ENCODE data around the gene VMP1. TPM values are rescaled to one million over a fixed set of nuclear protein-coding genes. Genes with fewer than 3 reads are reported as not detected.

The VMP1 gene
- total and polyA plus RNA-seq, 2 donors (not counting 1 experiment from before 2014, with no cell fraction given): 125 to 235 TPM

GRCh38 chr17:59793205-59793604 is 85.8 kb downstream of the VMP1 start:
- H3K9ac ChIP-seq (ENCODE audit: insufficient read depth, low read length): no peak overlapping the region
- no peak for DNase-seq (ENCODE audit: low read depth in 2 of 2)
- H4K20me1 ChIP-seq (ENCODE audit: control insufficient read depth, extremely low read depth, insufficient read depth, low read length): no peaks in the 10 kb centered on the region
- no peak overlapping the region for H3K4me3 ChIP-seq (replicated peaks in 1 of 4; ENCODE audit: control extremely low read depth in 1 of 4, insufficient read depth in 1 of 4, low read depth in 3 of 4, low read length in 4 of 4)
- no peak overlapping the region for H3K4me2 ChIP-seq (ENCODE audit: extremely low read depth, insufficient read depth, low read length)
- no peak overlapping the region for H3K27ac ChIP-seq (ENCODE audit: insufficient read depth, low read length)
- H3K79me2 ChIP-seq (ENCODE audit: control insufficient read depth, insufficient read depth, low read length): no peaks in the 10 kb centered on the region
- TF ChIP-seq, protein P1, sequence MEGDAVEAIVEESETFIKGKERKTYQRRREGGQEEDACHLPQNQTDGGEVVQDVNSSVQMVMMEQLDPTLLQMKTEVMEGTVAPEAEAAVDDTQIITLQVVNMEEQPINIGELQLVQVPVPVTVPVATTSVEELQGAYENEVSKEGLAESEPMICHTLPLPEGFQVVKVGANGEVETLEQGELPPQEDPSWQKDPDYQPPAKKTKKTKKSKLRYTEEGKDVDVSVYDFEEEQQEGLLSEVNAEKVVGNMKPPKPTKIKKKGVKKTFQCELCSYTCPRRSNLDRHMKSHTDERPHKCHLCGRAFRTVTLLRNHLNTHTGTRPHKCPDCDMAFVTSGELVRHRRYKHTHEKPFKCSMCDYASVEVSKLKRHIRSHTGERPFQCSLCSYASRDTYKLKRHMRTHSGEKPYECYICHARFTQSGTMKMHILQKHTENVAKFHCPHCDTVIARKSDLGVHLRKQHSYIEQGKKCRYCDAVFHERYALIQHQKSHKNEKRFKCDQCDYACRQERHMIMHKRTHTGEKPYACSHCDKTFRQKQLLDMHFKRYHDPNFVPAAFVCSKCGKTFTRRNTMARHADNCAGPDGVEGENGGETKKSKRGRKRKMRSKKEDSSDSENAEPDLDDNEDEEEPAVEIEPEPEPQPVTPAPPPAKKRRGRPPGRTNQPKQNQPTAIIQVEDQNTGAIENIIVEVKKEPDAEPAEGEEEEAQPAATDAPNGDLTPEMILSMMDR (conservative IDR thresholded peaks at IDR 0.05 in 1 of 2, IDR thresholded peaks at IDR 0.05 in 1 of 2; ENCODE audit: low read depth in 1 of 2, low read length in 2 of 2): no peak
- TF ChIP-seq EZH2 (IDR thresholded peaks at IDR 0.05; ENCODE audit: low read length, missing control alignments): no peak
- no peaks in the 10 kb centered on the region for H3K36me3 ChIP-seq (ENCODE audit: control insufficient read depth, insufficient read depth, low read length)
- no peak overlapping the region for H2AFZ ChIP-seq (ENCODE audit: low read length)
- no peaks in the 10 kb centered on the region for H3K9me3 ChIP-seq (ENCODE audit: control insufficient read depth, insufficient read depth, low read depth, low read length)
- H3K4me1 ChIP-seq (ENCODE audit: control insufficient read depth, extremely low read depth, insufficient read depth, low read length): peaks cover 2% of the 10 kb centered on the region
- no peaks in the 10 kb centered on the region for H3K27me3 ChIP-seq (ENCODE audit: control insufficient read depth, insufficient read depth, low read length)

DNA sequence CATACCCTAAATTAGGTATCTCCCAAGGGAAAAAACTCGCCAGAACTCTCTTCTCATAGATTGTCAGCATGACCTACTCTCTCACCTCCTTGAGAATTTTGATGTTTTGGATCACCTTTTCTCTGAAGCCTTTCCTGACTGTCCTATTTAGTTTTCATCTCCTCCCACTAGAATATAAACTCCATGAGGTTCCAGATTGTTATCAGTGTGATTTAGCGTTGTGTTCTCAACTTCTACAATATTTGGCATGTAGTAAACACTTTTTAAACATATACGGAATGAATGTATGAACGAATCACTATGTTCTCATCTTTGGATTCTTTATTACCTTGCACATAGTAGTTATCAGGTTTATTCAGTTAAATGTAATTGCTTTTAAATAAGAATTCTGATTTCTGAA is 88.7 kb downstream of the VMP1 start:
- Histone ChIP-seq H3K36me3 (ENCODE audit: control insufficient read depth, insufficient read depth, low read length) (no peaks in the 10 kb centered on the region), H3K79me2 (ENCODE audit: control insufficient read depth, insufficient read depth, low read length) (no peaks in the 10 kb centered on the region), H3K27me3 (ENCODE audit: control insufficient read depth, insufficient read depth, low read length) (no peaks in the 10 kb centered on the region), H3K9ac (ENCODE audit: insufficient read depth, low read length) (no peak overlapping the region), H3K27ac (ENCODE audit: insufficient read depth, low read length) (no peak overlapping the region), H3K4me2 (ENCODE audit: extremely low read depth, insufficient read depth, low read length) (no peak overlapping the region), H3K9me3 (ENCODE audit: control insufficient read depth, insufficient read depth, low read depth, low read length) (no peaks in the 10 kb centered on the region), H4K20me1 (ENCODE audit: control insufficient read depth, extremely low read depth, insufficient read depth, low read length) (no peaks in the 10 kb centered on the region), H3K4me3 (replicated peaks in 1 of 4; ENCODE audit: control extremely low read depth in 1 of 4, insufficient read depth in 1 of 4, low read depth in 3 of 4, low read length in 4 of 4) (no peak overlapping the region), H2AFZ (ENCODE audit: low read length) (no peak overlapping the region), H3K4me1 (ENCODE audit: control insufficient read depth, extremely low read depth, insufficient read depth, low read length) (peaks cover 2% of the 10 kb centered on the region)
- DNase-seq (ENCODE audit: low read depth in 2 of 2): no peak
- TF ChIP-seq EZH2 (IDR thresholded peaks at IDR 0.05; ENCODE audit: low read length, missing control alignments): no peak
- TF ChIP-seq, protein P1 (conservative IDR thresholded peaks at IDR 0.05 in 1 of 2, IDR thresholded peaks at IDR 0.05 in 1 of 2; ENCODE audit: low read depth in 1 of 2, low read length in 2 of 2): no peak

DNA sequence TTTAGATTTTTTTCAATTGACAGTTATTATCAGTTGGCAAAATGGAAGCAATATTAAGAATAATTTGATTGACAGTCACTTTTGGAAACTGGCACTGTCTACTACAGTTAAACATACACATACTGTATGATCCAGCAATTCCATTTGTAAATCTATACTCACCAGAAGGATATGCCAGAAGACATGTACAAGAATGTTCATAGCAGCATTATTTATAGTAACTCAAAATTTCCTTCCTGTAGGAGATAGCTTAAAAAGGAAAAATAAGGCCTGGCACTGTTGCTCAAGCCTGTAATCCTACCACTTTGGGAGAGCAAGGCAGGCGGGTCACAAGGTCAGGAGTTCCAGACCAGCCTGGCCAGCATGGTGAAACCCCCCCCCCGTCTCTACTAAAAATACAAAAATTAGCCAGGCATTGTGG is 89.3 kb downstream of the VMP1 start:
- H3K27ac ChIP-seq (ENCODE audit: insufficient read depth, low read length): no peak overlapping the region
- DNase-seq (ENCODE audit: low read depth in 2 of 2): peak in 1 of 2 donors; percentile 29
- no peaks in the 10 kb centered on the region for H3K9me3 ChIP-seq (ENCODE audit: control insufficient read depth, insufficient read depth, low read depth, low read length)
- H3K4me1 ChIP-seq (ENCODE audit: control insufficient read depth, extremely low read depth, insufficient read depth, low read length): peaks cover 2% of the 10 kb centered on the region
- no peaks in the 10 kb centered on the region for H3K27me3 ChIP-seq (ENCODE audit: control insufficient read depth, insufficient read depth, low read length)
- H2AFZ ChIP-seq (ENCODE audit: low read length): no peak overlapping the region
- H3K79me2 ChIP-seq (ENCODE audit: control insufficient read depth, insufficient read depth, low read length): no peaks in the 10 kb centered on the region
- H3K9ac ChIP-seq (ENCODE audit: insufficient read depth, low read length): no peak overlapping the region
- no peaks in the 10 kb centered on the region for H3K36me3 ChIP-seq (ENCODE audit: control insufficient read depth, insufficient read depth, low read length)
- no peak overlapping the region for H3K4me2 ChIP-seq (ENCODE audit: extremely low read depth, insufficient read depth, low read length)
- H3K4me3 ChIP-seq (replicated peaks in 1 of 4; ENCODE audit: control extremely low read depth in 1 of 4, insufficient read depth in 1 of 4, low read depth in 3 of 4, low read length in 4 of 4): no peak overlapping the region
- H4K20me1 ChIP-seq (ENCODE audit: control insufficient read depth, extremely low read depth, insufficient read depth, low read length): no peaks in the 10 kb centered on the region
- TF ChIP-seq EZH2 (IDR thresholded peaks at IDR 0.05; ENCODE audit: low read length, missing control alignments): no peak
- TF ChIP-seq, protein P1 (conservative IDR thresholded peaks at IDR 0.05 in 1 of 2, IDR thresholded peaks at IDR 0.05 in 1 of 2; ENCODE audit: low read depth in 1 of 2, low read length in 2 of 2): no peak
